GM19023 (cell line): ENCODE data around the gene PRRC2B.
"Not testable (repeated sequence)": the region's sequence is repeated elsewhere in the genome, so short reads cannot be mapped to it uniquely, and the experiment has no call there.

ENCODE experiments used
- ATAC-seq: cut with Tn5 transposase; IDR thresholded peaks from one replicate; pipeline ENCODE4 v1.9.1; 2021; ENCODE audit warnings: mild to moderate bottlenecking, moderate library complexity; ENCODE audit not compliant: unreplicated experiment

The PRRC2B gene

GRCh38 chr9:131529597-131530545 is 136.0 kb downstream of the PRRC2B start:
- no peak for ATAC-seq

- ATAC-seq, result peak; percentile 20
Measured at GRCh38 chr9:131530546-131530919, 136.6 kb downstream of the PRRC2B start.

GRCh38 chr9:131530920-131531832 is 137.3 kb downstream of the PRRC2B start, which contains the start of gene UCK1:
UCK1 (minus strand) TSS chr9:131531263; CDS start chr9:131531174, 89 bp downstream.
- ATAC-seq, result peak; percentile 90

- no peak for ATAC-seq
Measured at GRCh38 chr9:131534721-131535237, 140.9 kb downstream of the PRRC2B start.

- no peak for ATAC-seq
Measured at GRCh38 chr9:131537946-131538345, 144.1 kb downstream of the PRRC2B start.

GRCh38 chr9:131539223-131539923 is 145.5 kb downstream of the PRRC2B start:
- ATAC-seq, result no peak

GRCh38 chr9:131543141-131543540 is 149.3 kb downstream of the PRRC2B start:
- ATAC-seq, result no peak

GRCh38 chr9:131545003-131545785 is 151.3 kb downstream of the PRRC2B start, which contains the start of gene PRRT1B:
PRRT1B (plus strand) TSS chr9:131545523; CDS start chr9:131545616, 93 bp downstream.
- ATAC-seq, result no peak

- ATAC-seq, result no peak
Measured at GRCh38 chr9:131545786-131546335, 152.0 kb downstream of the PRRC2B start.

GRCh38 chr9:131546336-131547084 is 152.6 kb downstream of the PRRC2B start:
- no peak for ATAC-seq

GRCh38 chr9:131549186-131549585 is 155.3 kb downstream of the PRRC2B start:
- not testable (repeated sequence) for ATAC-seq
